ENCODE data around the gene DBF4B.
"Not testable (repeated sequence)": the region's sequence is repeated elsewhere in the genome, so short reads cannot be mapped to it uniquely, and the experiment has no call there.

Gene DBF4B

GRCh38 chr17:44736551-44737240, 28.2 kb downstream of the DBF4B start:
- DNase-seq: no peak

- no peak for DNase-seq
Observed at GRCh38 chr17:44738214-44738906, 29.9 kb downstream of the DBF4B start.

- DNase-seq: no peak
Observed at GRCh38 chr17:44741316-44741715, 32.9 kb downstream of the DBF4B start.

GRCh38 chr17:44745301-44745700, 36.8 kb downstream of the DBF4B start:
- no peak for DNase-seq

GRCh38 chr17:44745738-44746137, 37.3 kb downstream of the DBF4B start:
- not testable (repeated sequence) for DNase-seq

GRCh38 chr17:44747566-44747965, 39.1 kb downstream of the DBF4B start:
- no peak for DNase-seq

- DNase-seq: no peak
Observed at GRCh38 chr17:44749076-44749979, 40.9 kb downstream of the DBF4B start.

GRCh38 chr17:44749980-44750318, 41.5 kb downstream of the DBF4B start:
- DNase-seq: no peak

- no peak for DNase-seq
Observed at GRCh38 chr17:44751331-44751730, 42.9 kb downstream of the DBF4B start.

- no peak for DNase-seq
Observed at GRCh38 chr17:44751806-44752205, 43.3 kb downstream of the DBF4B start.

- DNase-seq: no peak
Observed at GRCh38 chr17:44752953-44753861, 44.7 kb downstream of the DBF4B start.

GRCh38 chr17:44754276-44754675, 45.8 kb downstream of the DBF4B start:
- no peak for DNase-seq

GRCh38 chr17:44755180-44755579, 46.7 kb downstream of the DBF4B start:
- not testable (repeated sequence) for DNase-seq

GRCh38 chr17:44757045-44757917, 48.8 kb downstream of the DBF4B start:
- no peak for DNase-seq

- no peak for DNase-seq
Observed at GRCh38 chr17:44757918-44758413, 49.5 kb downstream of the DBF4B start.

GRCh38 chr17:44758414-44759085, 50.1 kb downstream of the DBF4B start, which contains the start of gene ADAM11:
Gene ADAM11 (plus strand): TSS chr17:44758988. CDS start chr17:44759200, 212 bp downstream.
- no peak for DNase-seq

- no peak for DNase-seq
Observed at GRCh38 chr17:44759086-44759915, 50.8 kb downstream of the DBF4B start.

GRCh38 chr17:44759916-44760243, 51.4 kb downstream of the DBF4B start:
- DNase-seq: no peak

GRCh38 chr17:44760474-44761308, 52.2 kb downstream of the DBF4B start:
- DNase-seq: no peak

All from NCI-H1417 treated with DMSO at 0.1 percent for 48 hours (cell line).